HG02870 (cell line): ENCODE data around the gene FBXL19.

Experiments used
- ATAC-seq: cut with Tn5 transposase; IDR thresholded peaks from one replicate; pipeline ENCODE4 v1.9.1; 2021; ENCODE audit warnings: mild to moderate bottlenecking, moderate library complexity; ENCODE audit not compliant: unreplicated experiment

The FBXL19 gene

DNA sequence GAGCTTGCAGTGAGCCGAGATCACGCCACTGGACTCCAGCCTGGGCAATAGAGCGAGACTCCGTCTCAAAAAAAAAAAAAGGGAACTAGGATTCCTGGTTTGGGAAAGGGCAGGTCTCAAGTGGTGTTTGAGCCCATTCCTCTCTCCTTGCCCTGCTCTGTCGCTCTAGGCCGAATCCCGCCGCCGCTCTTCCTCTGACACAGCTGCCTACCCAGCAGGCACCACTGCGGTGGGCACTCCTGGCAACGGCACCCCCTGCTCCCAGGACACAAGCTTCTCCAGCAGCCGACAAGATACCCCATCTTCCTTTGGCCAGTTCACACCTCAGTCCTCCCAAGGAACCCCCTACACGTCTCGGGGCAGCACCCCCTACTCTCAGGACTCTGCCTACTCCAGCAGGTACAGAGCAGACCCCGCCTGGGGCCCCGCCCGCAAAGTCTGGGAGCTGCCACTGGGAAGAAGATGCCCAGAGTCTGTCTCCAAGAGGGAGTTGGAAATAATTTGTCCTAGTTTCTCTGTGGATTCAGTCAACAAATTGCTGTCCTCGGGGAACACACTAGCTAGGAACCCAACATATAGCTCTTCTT is 40.6 kb downstream of the FBXL19 start:
- no peak for ATAC-seq

DNA sequence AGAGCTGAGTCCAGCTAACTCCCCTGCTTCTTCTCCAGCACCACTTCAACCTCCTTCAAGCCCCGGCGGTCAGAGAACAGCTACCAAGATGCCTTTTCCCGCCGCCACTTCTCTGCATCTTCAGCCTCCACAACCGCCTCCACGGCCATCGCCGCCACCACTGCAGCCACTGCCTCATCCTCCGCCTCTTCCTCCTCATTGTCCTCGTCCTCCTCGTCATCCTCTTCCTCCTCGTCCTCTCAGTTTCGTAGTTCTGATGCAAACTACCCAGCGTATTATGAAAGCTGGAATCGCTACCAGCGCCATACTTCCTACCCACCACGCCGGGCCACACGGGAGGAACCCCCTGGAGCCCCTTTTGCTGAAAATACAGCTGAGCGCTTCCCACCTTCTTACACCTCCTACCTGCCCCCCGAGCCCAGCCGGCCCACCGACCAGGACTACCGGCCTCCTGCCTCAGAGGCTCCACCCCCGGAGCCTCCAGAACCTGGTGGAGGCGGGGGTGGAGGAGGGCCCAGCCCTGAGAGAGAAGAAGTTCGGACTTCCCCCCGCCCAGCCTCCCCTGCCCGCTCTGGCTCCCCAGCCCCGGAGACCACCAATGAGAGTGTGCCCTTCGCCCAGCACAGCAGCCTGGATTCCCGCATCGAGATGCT is 41.3 kb downstream of the FBXL19 start:
- ATAC-seq, result no peak

DNA sequence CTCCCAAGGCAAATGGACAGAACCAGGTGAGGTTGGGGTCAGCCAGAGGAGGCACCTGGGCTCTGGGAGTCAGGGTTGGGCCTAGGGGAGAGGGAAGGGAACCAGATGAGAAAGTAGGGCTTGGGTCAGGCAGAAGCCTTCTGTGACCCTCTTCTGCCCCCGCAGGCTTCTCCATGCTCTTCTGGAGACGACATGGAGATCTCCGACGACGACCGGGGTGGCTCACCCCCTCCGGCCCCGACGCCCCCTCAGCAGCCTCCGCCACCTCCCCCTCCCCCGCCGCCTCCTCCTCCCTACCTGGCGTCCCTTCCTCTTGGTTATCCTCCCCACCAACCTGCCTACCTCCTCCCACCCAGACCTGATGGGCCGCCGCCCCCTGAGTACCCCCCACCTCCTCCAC is 42.1 kb downstream of the FBXL19 start:
- no peak for ATAC-seq

DNA sequence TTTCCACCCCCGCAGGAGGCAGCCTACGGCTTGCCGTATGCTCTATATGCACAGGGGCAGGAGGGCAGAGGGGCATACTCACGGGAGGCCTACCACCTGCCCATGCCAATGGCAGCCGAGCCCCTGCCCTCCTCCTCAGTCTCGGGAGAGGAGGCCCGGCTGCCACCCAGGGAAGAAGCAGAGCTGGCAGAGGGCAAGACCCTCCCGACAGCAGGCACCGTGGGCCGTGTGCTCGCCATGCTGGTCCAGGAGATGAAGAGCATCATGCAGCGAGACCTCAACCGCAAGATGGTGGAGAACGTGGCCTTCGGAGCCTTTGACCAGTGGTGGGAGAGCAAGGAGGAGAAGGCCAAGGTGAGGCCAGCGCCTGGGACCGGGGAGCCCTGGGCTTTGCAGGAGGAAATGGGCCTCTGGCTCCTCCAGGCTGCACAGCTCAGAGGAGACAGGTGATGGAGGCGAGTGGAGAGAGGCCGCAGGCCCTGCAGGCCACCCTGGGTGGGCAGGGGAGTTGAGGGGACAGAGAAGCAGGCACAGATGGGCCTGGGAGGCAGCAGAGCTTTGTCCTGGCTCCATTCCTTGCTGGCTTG is 42.8 kb downstream of the FBXL19 start:
- ATAC-seq, result no peak

DNA sequence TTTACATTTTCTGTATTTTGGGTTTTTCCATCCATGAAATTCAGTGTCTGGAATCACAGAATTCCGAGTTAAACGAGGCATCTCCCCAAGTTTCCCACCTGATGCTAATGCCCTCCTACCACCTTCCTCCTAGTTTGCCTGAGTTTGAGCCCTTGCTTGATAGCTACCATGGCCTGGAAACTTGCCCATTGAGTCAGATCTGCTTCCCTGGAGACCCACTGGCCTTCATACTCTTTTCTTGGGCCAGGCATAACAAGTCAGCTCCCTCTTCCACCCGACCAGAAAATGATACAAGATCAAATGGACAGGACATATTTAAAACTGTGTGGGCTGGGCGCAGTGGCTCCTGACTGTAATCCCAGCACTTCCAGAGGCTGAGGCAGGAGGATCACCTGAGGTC is 44.4 kb downstream of the FBXL19 start:
- no peak for ATAC-seq

DNA sequence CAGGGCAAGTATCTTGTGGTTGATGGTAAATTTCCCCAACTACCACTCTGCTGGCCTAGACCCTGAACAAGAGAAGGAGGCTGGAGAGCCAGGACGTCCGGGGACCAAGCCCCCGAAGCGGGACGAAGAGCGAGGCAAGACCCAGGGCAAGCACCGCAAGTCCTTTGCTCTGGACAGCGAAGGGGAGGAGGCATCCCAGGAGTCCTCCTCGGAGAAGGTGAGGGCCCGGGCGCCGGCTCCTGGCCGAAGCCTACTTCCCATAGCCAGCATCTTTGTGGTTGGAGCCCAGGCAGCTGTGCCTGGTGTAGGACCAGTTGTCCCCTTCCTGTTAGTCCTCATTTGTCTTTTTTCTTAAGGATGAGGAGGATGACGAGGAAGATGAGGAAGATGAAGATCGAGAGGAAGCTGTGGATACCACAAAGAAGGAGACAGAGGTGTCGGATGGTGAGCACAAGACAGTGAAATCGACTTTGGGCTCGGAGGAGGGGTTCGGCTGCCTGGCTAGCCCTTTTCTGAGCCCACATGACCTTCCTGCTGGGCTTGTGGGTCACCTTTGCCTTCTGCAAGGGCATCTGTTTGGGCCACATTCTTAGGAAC is 46.0 kb downstream of the FBXL19 start:
- ATAC-seq, result no peak

DNA sequence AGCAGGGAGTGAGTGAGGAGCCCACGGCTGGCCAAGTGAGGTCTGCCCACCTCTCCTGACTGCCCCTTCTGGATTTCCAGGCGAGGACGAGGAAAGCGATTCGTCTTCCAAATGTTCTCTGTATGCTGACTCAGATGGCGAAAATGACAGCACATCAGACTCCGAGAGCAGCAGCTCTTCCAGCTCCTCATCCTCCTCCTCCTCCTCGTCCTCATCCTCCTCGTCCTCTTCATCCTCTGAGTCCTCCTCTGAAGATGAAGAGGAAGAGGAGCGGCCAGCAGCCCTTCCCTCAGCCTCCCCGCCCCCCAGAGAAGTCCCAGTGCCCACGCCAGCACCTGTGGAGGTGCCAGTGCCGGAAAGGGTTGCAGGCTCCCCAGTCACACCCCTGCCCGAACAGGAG is 47.9 kb downstream of the FBXL19 start:
- ATAC-seq, result no peak

DNA sequence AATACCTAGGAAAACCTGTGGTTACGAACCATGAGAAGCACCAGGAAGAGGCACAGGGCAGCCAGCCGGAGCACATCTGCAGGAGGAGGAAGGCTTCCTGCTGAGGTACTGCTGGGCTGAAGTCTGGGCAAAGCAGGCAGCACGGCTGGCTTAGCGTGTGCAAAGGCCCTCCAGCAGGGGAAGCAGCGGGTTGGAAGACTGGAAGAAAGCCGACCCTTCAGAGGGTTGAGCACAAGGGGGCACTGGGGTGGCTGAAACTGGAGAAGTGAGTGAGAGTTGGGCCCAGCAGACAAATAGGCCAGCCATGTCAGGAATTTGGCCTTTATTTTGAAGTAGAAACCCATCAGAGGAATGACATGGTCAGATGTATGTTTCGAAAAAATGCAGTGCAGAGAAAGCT is 49.5 kb downstream of the FBXL19 start:
- no peak for ATAC-seq

DNA sequence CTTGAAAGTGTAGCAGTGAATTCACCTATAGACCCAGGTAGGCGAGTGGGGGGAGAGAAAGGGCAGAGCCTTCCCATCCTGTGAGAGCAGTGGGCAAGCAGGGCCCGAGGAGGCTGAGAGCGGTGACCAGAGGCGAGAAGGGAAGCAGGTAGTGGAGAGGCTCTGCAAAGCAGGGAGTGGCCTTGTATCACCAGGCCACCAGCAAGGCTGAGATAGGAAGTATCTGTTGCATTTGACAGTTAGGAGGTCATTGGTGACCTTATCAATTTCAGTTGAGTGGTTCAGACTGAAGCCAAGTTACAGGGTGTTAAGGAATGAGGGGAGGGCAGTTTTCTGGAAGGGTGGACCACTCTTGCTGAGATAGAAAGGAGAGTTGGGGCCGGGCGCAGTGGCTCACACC is 51.0 kb downstream of the FBXL19 start:
- no peak for ATAC-seq

DNA sequence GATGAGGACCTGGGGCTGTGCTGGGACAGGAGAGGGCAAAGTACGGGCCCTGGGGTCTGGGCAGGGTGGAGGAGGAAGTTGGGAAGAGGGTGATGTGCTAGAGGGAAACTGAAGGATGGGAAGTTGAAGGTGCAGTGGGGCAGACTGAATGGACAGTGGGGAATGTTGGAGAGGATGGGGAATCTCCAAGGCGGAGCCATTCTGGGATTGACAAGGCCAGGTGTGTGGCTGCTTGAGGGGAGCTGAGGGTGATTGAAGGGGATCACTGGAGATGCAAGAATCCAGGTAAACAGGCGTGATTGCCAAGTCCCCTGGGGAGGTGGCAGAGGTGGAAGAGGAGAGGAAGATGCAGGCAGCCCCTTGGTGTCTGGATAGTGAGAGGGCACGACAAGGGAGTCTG is 53.1 kb downstream of the FBXL19 start:
- no peak for ATAC-seq

DNA sequence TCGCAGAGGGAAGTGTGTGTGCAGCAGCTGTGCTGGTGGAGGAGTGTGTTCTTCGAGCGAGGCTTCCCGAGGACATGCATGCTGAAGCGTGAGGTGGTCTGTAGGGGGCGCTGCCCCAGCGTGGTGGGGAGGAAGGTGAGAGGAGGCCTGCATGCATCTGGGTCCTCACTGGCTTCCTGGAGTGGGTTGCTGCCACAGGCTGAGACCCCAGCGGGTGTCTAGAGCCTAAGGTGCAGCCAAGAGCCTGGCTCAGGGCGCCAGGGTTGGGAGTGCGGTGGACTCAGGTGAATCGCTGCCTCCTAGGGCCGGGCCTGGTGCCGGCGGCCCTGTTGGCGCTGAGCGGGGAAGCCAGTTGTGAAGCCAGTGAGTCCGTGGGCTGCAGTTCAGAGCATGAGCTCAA is 54.1 kb downstream of the FBXL19 start:
- ATAC-seq, result no peak

DNA sequence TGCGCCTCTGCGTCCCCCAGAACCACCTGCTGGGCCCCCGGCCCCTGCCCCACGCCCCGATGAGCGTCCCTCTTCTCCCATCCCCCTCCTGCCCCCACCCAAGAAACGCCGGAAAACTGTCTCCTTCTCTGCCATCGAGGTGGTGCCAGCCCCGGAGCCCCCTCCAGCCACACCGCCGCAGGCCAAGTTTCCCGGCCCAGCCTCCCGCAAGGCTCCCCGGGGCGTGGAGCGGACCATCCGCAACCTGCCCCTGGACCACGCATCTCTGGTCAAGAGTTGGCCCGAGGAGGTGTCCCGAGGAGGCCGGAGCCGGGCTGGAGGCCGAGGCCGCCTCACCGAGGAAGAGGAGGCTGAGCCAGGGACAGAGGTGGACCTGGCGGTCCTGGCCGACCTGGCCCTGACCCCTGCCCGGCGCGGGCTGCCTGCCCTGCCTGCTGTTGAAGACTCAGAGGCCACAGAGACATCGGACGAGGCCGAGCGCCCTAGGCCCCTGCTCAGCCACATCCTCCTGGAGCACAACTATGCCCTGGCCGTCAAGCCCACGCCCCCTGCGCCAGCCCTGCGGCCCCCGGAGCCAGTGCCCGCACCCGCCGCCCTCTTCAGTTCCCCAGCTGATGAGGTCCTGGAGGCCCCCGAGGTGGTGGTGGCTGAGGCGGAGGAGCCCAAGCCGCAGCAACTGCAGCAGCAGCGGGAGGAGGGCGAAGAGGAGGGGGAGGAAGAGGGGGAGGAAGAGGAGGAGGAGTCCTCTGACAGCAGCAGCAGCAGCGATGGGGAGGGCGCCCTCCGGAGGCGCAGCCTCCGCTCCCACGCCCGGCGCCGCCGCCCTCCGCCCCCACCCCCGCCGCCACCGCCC is 56.0 kb downstream of the FBXL19 start:
- ATAC-seq, result no peak

DNA sequence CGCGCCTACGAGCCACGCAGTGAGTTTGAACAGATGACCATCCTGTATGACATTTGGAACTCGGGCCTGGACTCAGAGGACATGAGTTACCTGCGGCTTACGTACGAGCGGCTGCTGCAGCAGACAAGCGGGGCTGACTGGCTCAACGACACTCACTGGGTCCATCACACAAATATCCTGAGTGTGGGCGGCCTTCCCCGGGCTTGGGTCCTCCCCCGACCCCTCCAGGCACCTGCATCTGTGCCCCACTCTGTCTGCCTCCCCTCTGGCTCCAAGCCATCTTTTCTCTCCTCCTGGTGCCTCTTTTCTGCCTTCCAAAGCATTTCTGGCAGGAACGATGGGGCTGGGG is 56.6 kb downstream of the FBXL19 start:
- no peak for ATAC-seq

DNA sequence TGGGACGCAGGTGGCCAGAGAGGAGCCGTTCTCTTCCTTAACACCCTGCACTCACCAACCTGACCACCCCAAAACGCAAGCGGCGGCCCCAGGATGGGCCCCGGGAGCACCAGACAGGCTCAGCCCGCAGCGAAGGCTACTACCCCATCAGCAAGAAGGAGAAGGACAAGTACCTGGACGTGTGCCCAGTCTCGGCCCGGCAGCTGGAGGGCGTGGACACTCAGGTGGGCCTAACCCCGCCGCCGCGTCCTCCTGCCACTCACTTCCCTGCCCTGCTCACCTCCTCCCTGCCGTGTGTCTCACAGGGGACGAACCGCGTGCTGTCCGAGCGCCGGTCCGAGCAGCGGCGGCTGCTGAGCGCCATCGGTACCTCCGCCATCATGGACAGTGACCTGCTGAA is 57.1 kb downstream of the FBXL19 start:
- ATAC-seq, result no peak

DNA sequence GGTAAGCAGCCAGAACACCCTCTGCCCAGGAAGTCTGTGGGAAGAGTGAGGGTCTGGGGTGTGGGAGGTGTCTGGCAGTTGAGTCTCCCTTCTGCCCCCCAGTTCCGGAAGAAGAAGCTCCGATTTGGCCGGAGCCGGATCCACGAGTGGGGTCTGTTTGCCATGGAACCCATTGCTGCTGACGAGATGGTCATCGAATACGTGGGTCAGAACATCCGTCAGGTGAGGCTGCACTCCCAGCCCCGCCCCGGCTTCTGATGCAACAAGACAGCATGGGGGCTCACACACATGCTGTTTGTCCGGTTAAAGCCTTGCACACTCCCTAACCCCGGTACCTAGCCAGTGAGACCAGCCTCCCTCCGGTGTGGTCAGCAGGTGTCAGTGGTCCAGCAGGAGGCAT is 57.6 kb downstream of the FBXL19 start:
- no peak for ATAC-seq

DNA sequence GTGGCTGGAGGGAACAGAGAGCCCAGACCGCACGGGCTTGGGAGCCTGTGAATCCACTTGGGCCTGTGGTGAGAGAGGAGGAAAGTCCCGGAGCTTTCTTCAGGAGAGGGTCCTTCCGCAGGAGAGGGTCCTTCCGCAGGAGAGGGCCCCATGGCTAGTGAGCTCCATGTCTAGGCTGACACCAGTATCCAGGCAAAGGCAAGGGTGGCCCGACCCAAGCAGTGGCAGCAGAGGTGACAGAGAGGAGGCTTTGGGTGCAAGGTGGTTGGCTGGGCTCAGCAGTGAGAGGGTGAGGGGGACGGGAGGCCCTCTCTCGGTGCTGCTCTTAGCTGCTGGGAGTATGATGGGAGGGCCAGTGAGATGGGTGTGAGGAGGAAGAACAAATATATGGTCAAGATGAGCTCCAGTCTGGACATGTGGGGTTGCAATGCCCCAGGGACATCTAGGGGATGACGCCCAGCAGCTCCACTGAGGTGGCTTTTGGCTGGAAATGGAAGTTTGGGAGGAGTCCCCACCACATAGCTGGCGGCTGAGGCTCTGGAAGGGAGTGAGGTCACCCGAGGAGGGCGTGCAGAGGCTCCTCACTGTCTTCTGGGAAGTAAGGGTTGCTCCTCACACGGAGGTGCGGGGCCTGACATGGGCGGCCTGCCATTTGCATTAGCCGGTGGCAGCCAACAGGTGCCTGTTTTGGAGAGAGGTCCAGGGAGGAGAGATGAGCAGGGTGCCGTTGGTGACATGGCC is 59.3 kb downstream of the FBXL19 start:
- no peak for ATAC-seq

DNA sequence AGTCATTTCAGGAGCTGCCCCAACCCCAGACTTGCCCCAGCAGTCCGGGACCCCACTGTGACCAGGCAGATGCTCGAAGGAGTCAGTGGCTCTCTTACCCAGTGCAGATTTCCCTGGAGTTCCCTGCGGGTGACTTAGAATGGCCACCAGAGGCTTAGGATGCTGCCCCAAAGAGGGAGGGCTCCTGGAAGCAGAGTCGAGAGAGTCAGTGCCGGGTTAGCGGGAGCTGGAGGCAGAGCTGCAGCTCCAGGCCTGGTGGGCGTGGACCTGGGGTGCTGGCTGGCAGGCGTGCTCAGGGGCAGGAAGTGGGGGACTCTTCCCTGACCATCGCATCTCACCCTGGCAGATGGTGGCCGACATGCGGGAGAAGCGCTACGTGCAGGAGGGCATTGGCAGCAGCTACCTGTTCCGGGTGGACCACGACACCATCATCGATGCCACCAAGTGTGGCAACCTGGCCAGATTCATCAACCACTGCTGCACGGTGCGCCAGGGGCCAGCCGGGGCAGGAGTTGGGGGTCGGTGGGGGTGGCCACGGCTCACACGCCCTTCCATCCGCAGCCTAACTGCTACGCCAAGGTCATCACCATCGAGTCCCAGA is 60.0 kb downstream of the FBXL19 start:
- ATAC-seq, result no peak

DNA sequence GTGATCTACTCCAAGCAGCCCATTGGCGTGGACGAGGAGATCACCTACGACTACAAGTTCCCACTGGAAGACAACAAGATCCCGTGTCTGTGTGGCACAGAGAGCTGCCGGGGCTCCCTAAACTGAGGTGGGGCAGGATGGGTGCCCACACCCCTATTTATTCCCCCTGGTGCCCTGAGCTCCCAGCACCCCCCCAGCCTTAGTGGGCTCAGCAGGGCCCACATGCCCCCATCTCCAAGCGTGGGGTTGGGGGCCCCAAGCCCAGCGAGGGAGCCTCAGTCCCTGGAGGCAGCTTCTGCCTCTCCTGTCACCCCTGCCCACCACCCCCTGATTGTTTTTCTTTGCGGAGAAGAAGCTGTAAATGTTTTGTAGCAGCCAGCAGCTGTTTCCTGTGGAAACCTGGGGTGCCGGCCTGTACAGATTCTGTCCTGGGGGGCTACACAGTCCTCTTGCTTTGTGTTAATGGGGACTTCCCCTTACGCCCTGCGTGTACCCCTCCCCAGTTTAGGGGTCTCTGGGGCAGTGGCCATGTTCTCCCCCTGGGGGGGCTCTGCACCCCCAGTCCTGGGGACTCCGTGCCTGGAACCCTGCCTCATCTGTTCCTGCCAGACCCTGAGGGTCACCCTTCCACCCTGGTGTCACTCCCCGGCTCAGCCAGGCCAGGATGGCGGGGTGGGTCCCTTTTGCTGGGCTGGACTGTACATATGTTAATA is 60.7 kb downstream of the FBXL19 start:
- ATAC-seq, result no peak

DNA sequence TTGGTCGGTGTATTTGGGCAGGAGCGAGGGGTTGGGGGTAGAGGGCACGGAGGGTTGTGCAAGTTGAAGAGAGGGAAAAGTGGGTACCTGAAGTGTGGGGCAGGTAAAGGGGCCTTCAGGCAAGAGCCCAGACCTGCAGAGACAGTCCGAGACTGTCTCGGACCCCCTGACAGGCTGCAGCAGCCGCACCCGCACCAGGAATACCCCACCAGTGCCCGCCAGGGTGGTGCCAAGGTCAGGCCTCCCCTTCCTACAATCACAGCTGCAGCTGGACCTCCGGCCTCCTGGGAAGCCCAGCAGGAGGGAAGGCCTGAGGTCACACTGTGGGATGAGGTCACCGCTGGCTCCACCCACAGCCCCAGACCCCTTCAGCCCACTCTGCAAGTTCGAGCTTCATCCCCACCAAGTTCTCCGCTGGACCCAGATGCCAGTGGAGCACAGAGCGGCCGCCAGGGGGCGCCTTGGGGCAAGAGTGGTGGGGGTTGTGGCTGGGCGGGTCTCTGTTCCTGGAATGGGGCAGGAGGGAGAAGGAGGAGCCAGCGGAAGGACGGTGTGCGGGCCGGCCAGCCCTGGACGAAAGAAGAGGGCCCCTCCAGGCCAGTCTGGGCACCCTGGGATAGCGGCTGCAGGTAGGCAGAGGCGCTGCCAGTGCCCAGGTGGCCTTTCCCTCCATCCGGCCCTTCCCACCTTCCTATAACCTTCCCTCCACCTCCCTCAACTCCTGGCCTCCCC is 61.5 kb downstream of the FBXL19 start, which contains the start of gene HSD3B7:
TSS of gene HSD3B7 (plus strand) at position 539 of the 732 bp plus-strand sequence. CDS start 452 bp downstream, outside the sequence.
- no peak for ATAC-seq
